Right atrium auricular region (tissue), 2 donors: Measurements from ENCODE around the gene CCDC188. TPM values are rescaled to one million over a fixed set of nuclear protein-coding genes. Genes with fewer than 3 reads are reported as not detected.

Source experiments
- DNase-seq: peaks from one replicate; pipeline ENCODE4 v3.0.0-alpha.2; 2019; ENCODE audit warnings: low spot score
- H3K27ac ChIP-seq, 2 donors: fragments of 200-600 bp; sonication (generic); 1 replicate in 1 of 2; 2 replicates in 1 of 2; pipeline ENCODE4 v1.5.1; 2016 to 2019
- H3K27me3 ChIP-seq, 2 donors: fragments of 200-600 bp; sonication (generic); one replicate each; pipeline versions ENCODE4 v1.5.1 to v1.6.0; 2017 to 2019
- H3K36me3 ChIP-seq: fragments of 200-600 bp; sonication (generic); one replicate; pipeline ENCODE4 v1.5.1; 2016
- H3K4me1 ChIP-seq, 2 donors: fragments of 200-600 bp; sonication (generic); one replicate each; pipeline versions ENCODE4 v1.5.1 to v1.6.0; 2017 to 2019
- H3K4me3 ChIP-seq, 2 donors: fragments of 200-600 bp; sonication (generic); 1 replicate in 1 of 2; 2 replicates in 1 of 2; pipeline ENCODE4 v1.5.1; 2017 to 2019; ENCODE audit warnings: mild to moderate bottlenecking in 1 of 2, moderate library complexity in 1 of 2
- H3K9me3 ChIP-seq, 2 donors: fragments of 200-600 bp; sonication (generic); one replicate each; pipeline ENCODE4 v1.5.1; 2019
- total RNA-seq, 2 donors: library from RNA; depleted of rRNA; stranded (reverse); fragments of >200 nt; gene quantifications; one replicate each; pipeline ENCODE4 v1.1.0, GENCODE V29; 2016
- TF ChIP-seq, protein P1 (sequence below), 2 donors: fragments of 200-600 bp; sonication (generic); IDR thresholded peaks; one replicate each; pipeline ENCODE4 v1.5.1; 2019; ENCODE audit warnings: antibody characterized with exemption in 2 of 2

Gene CCDC188
- total RNA-seq, 2 donors from 2014 or later, result 0.43 TPM; not detected in 1

- DNase-seq, result no peak
- no peak overlapping the region for H3K27ac ChIP-seq
- TF ChIP-seq, protein P1, sequence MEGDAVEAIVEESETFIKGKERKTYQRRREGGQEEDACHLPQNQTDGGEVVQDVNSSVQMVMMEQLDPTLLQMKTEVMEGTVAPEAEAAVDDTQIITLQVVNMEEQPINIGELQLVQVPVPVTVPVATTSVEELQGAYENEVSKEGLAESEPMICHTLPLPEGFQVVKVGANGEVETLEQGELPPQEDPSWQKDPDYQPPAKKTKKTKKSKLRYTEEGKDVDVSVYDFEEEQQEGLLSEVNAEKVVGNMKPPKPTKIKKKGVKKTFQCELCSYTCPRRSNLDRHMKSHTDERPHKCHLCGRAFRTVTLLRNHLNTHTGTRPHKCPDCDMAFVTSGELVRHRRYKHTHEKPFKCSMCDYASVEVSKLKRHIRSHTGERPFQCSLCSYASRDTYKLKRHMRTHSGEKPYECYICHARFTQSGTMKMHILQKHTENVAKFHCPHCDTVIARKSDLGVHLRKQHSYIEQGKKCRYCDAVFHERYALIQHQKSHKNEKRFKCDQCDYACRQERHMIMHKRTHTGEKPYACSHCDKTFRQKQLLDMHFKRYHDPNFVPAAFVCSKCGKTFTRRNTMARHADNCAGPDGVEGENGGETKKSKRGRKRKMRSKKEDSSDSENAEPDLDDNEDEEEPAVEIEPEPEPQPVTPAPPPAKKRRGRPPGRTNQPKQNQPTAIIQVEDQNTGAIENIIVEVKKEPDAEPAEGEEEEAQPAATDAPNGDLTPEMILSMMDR (IDR thresholded peaks at IDR 0.05), result no peak
- no peaks in the 10 kb centered on the region for H3K36me3 ChIP-seq
- no peaks in the 10 kb centered on the region for H3K27me3 ChIP-seq
- H3K4me3 ChIP-seq, result no peak overlapping the region
- H3K9me3 ChIP-seq, result no peaks in the 10 kb centered on the region
- no peaks in the 10 kb centered on the region for H3K4me1 ChIP-seq
Observed at GRCh38 chr22:20191803-20192202, 40.9 kb upstream of the CCDC188 start.

- Histone ChIP-seq H3K36me3 (no peaks in the 10 kb centered on the region), H3K27me3 (no peaks in the 10 kb centered on the region), H3K27ac (no peak overlapping the region), H3K9me3 (no peaks in the 10 kb centered on the region), H3K4me1 (no peaks in the 10 kb centered on the region), H3K4me3 (no peak overlapping the region)
- no peak for DNase-seq
- TF ChIP-seq, protein P1 (IDR thresholded peaks at IDR 0.05), result no peak
Observed at GRCh38 chr22:20191000-20191515, 40.2 kb upstream of the CCDC188 start.

DNA sequence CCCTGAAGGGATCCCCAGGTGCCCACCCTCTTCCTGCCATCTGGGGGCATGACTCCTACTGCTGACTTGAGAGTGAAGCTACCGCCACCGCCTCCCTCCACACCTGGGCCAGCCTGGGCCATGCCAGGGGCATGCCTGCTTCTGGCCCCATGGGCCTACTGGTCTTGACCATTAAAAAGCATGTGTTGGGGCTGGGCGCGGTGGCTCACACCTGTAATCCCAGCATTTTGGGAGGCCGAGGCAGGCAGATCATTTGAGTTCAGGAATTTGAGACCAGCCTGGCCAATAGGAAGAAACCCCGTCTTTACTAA, 37.7 kb upstream of the CCDC188 start:
- no peak overlapping the region for H3K27ac ChIP-seq
- H3K27me3 ChIP-seq, result no peaks in the 10 kb centered on the region
- TF ChIP-seq, protein P1 (IDR thresholded peaks at IDR 0.05), result no peak
- H3K9me3 ChIP-seq, result no peaks in the 10 kb centered on the region
- H3K4me1 ChIP-seq, result no peaks in the 10 kb centered on the region
- DNase-seq, result no peak
- H3K4me3 ChIP-seq, result no peak overlapping the region
- H3K36me3 ChIP-seq, result no peaks in the 10 kb centered on the region

- Histone ChIP-seq H3K9me3 (no peaks in the 10 kb centered on the region), H3K27me3 (no peaks in the 10 kb centered on the region), H3K4me3 (no peak overlapping the region), H3K36me3 (no peaks in the 10 kb centered on the region), H3K4me1 (no peaks in the 10 kb centered on the region), H3K27ac (no peak overlapping the region)
- TF ChIP-seq, protein P1 (IDR thresholded peaks at IDR 0.05), result no peak
- DNase-seq, result no peak
Observed at GRCh38 chr22:20187777-20188566, 37.1 kb upstream of the CCDC188 start.

DNA sequence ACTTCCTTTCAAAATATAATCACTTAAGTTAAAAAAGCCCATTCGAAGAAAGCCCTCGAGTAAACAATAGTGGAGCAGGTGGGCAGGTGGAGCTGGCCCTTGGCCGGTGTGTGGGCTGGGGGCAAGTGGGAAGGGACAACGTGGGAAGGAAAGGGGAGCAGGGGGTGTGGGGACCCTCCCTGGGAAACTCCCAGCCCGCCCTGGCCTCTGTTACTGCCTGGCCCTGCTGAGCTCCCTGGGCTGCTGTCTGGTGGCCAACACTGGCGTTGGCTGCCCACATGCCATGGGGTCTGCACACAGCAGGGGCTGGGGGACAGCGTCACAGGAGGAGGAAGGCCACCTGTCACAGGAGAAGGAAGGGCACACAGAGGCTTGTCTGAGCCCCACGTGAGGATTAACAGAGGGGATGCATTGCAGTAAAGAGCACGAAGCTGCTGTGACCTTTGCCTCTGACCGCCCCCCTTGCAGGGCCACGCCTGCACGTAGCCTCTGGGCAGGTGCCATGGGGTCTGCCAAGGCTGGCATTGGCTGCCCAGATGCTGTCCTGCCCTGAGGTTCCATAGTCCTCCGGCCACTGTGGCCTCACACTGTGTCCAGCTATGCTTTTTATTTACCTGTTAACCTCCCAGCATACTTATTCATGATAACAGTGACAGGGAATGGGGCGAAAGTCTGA, 36.2 kb upstream of the CCDC188 start:
- Histone ChIP-seq H3K27me3 (no peaks in the 10 kb centered on the region), H3K27ac (no peak overlapping the region), H3K4me3 (no peak overlapping the region), H3K9me3 (no peaks in the 10 kb centered on the region), H3K4me1 (no peaks in the 10 kb centered on the region), H3K36me3 (no peaks in the 10 kb centered on the region)
- TF ChIP-seq, protein P1 (IDR thresholded peaks at IDR 0.05), result no peak
- no peak for DNase-seq
